GM12875 (cell line): ENCODE measurements around the gene RPS19BP1.
A peak's percentile ranks its signal among the peaks of the same experiment; 100 is the strongest.

Experiments used
- H3K4me3 ChIP-seq: one replicate; pipeline ENCODE4 v1.5.1; 2011; ENCODE audit warnings: low read depth, low read length, control low read depth
- CTCF ChIP-seq: IDR thresholded peaks from 2 replicates; pipeline ENCODE4 v1.5.1; 2011; ENCODE audit warnings: low read depth, mild to moderate bottlenecking, control low read depth, inconsistent platforms, low read length, moderate library complexity, borderline replicate concordance; ENCODE audit not compliant: insufficient read depth

RPS19BP1 gene

GRCh38 chr22:39502789-39503409, 29.6 kb downstream of the RPS19BP1 start:
- H3K4me3 ChIP-seq = peak overlapping the region; percentile 97
- TF ChIP-seq CTCF = no peak

- TF ChIP-seq CTCF = no peak
- peak within 1 kb of the TSS; percentile 97 for H3K4me3 ChIP-seq
These were observed 30.3 kb downstream of the RPS19BP1 start, which contains the start of gene MIEF1 for GRCh38 chr22:39502109-39502788. Gene MIEF1 (plus strand): TSS chr22:39502290. CDS start chr22:39511295, 9,005 bp downstream.

GRCh38 chr22:39501644-39502108, 30.9 kb downstream of the RPS19BP1 start:
- H3K4me3 ChIP-seq = peak overlapping the region; percentile 97
- TF ChIP-seq CTCF = no peak

- no peak overlapping the region for H3K4me3 ChIP-seq
- no peak for TF ChIP-seq CTCF
These were observed 32.4 kb downstream of the RPS19BP1 start for GRCh38 chr22:39500101-39500500.

GRCh38 chr22:39498802-39499201, 33.7 kb downstream of the RPS19BP1 start:
- no peak overlapping the region for H3K4me3 ChIP-seq
- no peak for TF ChIP-seq CTCF

- no peak for TF ChIP-seq CTCF
- no peak overlapping the region for H3K4me3 ChIP-seq
These were observed 34.2 kb downstream of the RPS19BP1 start for GRCh38 chr22:39498368-39498767.

- H3K4me3 ChIP-seq = no peak overlapping the region
- no peak for TF ChIP-seq CTCF
These were observed 35.1 kb downstream of the RPS19BP1 start for GRCh38 chr22:39497429-39497828.
